Tibial nerve (tissue), 4 donors: ENCODE measurements around the gene UQCRQ.

Source experiments
- EP300 ChIP-seq, 2 donors: sonication (generic); formaldehyde crosslinking; IDR thresholded peaks; one replicate each; pipeline ENCODE4 v1.6.1; 2017; ENCODE audit warnings: antibody characterized with exemption in 2 of 2, mild to moderate bottlenecking in 1 of 2
- POLR2A ChIP-seq, 2 donors: fragments of 450-650 bp; IDR thresholded peaks; one replicate each; pipeline ENCODE4 v1.6.1; 2017; ENCODE audit warnings: antibody characterized with exemption in 2 of 2, mild to moderate bottlenecking in 2 of 2, moderate library complexity in 2 of 2
- TF ChIP-seq, protein P1 (sequence below), 5 experiments: fragments of 200-600 bp in 3 of 5; fragments of 450-650 bp in 2 of 5; sonication (generic) in 3 of 5; IDR thresholded peaks; one replicate each; pipeline ENCODE4 v1.5.1; 2016 to 2019; ENCODE audit warnings: antibody characterized with exemption in 5 of 5, mild to moderate bottlenecking in 3 of 5, moderate library complexity in 2 of 5

- TF ChIP-seq, protein P1, sequence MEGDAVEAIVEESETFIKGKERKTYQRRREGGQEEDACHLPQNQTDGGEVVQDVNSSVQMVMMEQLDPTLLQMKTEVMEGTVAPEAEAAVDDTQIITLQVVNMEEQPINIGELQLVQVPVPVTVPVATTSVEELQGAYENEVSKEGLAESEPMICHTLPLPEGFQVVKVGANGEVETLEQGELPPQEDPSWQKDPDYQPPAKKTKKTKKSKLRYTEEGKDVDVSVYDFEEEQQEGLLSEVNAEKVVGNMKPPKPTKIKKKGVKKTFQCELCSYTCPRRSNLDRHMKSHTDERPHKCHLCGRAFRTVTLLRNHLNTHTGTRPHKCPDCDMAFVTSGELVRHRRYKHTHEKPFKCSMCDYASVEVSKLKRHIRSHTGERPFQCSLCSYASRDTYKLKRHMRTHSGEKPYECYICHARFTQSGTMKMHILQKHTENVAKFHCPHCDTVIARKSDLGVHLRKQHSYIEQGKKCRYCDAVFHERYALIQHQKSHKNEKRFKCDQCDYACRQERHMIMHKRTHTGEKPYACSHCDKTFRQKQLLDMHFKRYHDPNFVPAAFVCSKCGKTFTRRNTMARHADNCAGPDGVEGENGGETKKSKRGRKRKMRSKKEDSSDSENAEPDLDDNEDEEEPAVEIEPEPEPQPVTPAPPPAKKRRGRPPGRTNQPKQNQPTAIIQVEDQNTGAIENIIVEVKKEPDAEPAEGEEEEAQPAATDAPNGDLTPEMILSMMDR (IDR thresholded peaks at IDR 0.05) = no peak
- TF ChIP-seq EP300 (IDR thresholded peaks at IDR 0.05) (no peak), POLR2A (IDR thresholded peaks at IDR 0.05) (no peak)
Observed at GRCh38 chr5:132840313-132840712, 26.1 kb upstream of the UQCRQ start.
